GM19193 (cell line): ENCODE data around the gene SYN1.

Experiments used
- POLR2A ChIP-seq: IDR thresholded peaks from 4 replicates; pipeline ENCODE4 v1.6.1; 2011; ENCODE audit not compliant: insufficient read depth, insufficient read length; ENCODE audit errors: extremely low read depth

Gene SYN1

DNA sequence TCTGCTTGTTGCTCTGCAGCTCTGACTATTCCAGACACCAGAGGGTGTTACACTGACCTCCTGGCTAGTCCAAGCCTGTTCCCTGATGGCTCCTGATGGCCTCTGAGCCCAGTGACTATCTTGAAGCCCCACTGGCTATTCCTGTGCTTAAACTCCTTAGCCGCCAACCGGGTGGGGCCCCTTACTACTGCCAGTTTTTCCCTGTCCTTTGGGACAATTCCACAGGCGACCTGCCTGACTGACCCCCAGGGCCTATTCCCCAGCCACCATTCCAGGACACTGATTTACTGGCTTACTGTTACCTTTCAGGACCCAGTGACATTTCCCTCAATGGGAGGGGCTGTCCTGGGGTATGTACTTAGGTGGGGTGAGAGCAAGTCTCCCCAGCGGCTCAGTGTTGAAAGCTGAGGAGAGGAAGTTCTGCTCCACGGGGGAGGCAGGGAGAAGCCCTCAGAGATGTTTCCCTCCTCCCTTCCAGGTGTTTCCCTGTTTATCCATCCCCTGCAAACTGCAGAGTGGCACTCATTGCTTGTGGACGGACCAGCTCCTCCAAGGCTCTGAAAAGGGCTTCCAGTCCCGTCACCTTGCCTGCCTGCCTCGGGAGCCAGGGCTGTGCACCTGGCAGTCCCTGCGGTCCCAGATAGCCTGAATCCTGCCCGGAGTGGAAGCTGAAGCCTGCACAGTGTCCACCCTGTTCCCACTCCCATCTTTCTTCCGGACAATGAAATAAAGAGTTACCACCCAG is 33.4 kb downstream of the SYN1 start:
- TF ChIP-seq POLR2A, result no peak

DNA sequence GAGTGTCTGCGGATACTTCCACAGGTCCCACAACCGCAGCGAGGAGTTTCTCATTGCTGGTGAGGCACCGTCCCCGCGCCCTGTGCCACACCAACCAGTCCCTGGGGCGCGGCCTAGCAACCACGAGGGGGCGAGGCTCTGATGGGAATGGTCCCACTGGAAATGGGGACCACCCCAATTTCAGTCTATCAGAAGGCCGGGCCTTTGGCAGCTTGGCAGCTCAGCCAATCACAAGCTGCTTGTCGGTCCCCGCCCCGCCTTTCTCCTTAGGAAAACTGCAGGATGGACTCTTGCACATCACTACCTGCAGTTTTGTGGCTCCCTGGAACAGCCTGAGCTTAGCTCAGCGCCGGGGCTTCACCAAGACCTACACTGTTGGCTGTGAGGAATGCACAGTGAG is 34.4 kb downstream of the SYN1 start:
- TF ChIP-seq POLR2A, result no peak

DNA sequence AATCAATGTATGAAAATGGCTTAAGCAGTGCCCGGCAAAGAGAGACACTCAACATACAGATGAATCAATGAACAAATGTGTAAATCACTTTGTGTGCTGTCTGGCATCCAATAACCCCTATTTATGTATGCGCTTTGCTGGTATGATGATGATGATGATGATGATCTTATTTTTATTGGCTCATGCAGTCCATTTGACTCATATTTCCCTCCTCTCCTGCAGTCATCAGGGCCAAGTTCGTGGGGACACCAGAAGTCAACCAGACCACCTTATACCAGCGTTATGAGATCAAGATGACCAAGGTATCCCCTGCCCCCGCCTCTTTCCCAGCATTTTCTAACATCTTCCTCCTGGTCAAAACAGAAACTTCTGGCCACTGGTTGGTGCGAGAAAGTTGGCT is 34.9 kb downstream of the SYN1 start:
- TF ChIP-seq POLR2A, result no peak

DNA sequence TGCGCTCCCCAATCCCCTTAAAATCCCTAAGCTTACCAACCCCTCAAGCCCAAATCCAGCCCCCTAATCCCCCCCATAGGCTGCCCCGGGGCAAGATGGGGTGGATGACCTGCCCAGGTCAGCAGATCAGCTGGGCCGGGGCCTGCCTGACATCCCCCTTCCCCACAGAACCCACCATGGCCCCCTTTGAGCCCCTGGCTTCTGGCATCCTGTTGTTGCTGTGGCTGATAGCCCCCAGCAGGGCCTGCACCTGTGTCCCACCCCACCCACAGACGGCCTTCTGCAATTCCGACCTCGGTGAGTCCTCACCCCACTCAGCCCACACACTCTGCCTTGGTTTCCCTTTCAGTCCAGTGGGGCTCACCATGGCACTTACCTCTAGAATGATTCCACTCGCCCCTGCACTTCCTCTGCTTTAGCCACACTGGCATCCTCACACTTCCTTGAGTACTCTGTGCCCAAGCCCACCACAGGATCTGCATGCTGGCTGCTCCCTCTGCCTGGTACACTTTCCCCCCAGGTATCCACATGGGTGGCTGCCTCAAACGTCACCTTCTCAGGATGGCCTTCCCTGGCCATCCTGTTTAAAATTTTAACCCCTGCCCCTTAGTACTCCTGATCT is 36.3 kb downstream of the SYN1 start:
- no peak for TF ChIP-seq POLR2A

DNA sequence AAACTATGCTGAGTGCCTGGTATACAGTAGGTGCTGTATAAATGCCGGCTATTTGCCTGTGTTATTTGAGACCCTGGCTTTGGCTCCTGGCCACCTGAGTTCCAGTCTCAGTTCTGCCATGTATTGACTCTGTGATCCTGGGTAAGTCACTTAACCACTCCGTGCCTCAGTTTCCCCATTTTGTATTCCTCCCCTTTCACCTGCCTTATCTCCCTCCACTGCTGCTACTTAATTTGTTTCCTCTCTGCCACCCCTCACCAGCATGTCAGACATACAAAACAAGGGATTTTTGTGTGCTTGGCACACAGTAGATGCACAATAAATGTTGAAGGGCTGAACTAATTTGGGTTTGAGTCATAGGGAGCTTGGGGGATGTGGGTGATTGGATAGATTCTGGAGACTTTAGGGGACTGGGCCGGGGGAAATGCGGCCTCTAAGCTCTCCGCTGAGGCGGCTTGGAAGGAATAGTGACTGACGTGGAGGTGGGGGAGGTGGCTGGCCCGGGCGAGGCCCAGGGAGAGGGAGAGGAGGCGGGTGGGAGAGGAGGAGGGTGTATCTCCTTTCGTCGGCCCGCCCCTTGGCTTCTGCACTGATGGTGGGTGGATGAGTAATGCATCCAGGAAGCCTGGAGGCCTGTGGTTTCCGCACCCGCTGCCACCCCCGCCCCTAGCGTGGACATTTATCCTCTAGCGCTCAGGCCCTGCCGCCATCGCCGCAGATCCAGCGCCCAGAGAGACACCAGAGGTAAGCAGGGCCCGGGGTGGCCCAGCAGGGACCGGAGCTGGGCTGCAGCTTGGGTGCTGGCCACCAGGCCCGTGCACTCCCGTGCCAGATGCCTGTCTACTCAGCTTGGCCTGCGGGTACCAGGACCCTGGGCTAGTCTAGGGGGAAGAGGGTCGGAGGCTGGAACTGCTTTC is 37.7 kb downstream of the SYN1 start, which contains the start of gene TIMP1:
TSS of gene TIMP1 (plus strand) at position 706 of the 917 bp plus-strand sequence. CDS start 980 bp downstream, outside the sequence.
- TF ChIP-seq POLR2A, result peak; percentile 56

DNA sequence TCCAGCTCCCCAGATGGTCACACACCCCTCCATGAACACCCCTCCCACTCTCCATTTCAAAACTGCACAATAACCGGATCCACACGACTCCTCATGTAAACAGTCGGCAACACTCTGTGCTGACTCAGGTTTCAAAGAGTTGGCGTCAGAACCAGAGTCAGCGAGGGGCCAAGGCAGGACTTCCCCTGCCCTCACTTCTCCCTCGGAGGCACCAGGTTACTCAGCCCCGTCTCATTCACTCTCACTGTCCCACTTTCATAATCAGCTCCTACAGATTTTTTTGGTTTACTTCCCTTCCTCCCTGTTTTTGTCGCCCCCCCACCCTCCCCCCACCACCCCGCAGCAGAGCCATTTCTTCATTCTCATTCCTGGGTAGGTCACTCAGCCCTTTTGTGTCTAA is 40.1 kb downstream of the SYN1 start:
- no peak for TF ChIP-seq POLR2A

DNA sequence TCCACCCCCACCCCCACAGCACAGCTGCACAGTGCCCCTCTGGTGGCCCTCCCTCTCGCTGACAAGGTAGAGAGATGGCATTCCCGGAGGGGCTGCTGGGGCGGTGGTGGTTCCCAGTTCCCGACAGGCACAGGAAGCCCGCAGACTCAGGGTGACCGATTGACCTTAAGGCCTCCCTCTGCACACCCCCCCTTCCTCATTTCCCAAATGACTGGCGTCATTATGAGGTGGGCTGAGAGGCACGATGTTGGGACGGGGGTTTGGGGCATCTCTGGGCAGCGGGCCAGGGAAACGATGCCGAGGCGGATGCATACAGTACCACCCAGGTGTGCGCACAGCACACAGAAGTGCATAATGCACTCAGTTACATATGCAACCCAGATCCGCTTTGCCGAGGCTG is 41.0 kb downstream of the SYN1 start:
- TF ChIP-seq POLR2A, result no peak

DNA sequence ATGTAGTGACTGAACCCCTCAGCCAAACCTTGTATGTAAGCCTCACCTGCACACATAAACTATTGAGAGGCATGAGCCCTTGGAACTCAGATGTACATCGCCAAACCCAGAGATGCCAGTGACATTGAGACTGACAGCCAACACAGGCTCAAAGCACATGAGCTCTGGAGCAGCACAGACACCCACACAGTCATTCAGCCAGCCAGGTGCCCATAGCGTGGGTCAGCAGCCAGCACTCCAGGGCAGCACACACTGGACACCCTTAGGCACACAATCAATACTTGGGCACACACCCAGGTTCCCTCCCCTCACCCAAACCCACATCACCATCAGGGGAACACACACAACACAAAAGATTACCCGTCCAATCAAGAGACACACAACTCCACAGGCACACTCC is 41.8 kb downstream of the SYN1 start:
- TF ChIP-seq POLR2A, result no peak

DNA sequence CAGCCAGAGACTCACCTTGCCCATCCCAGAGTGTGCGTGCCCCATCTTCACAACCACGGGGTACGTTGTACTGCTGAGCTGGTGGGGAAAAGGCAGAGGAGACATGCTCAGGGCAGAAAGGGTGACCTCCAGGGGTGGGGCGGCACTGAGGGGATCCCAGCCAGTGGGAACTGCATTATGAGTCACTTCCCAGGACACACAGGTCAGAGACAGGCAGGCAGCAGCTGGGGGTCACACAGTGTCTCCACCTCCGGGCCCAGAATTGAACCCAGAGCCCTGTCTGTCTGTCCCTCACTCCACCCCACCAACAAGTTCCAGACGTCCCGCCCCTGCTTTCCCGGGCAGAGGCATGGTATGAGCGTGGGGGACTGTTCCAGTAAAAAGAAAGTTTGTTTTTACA is 42.2 kb downstream of the SYN1 start:
- TF ChIP-seq POLR2A, result no peak

DNA sequence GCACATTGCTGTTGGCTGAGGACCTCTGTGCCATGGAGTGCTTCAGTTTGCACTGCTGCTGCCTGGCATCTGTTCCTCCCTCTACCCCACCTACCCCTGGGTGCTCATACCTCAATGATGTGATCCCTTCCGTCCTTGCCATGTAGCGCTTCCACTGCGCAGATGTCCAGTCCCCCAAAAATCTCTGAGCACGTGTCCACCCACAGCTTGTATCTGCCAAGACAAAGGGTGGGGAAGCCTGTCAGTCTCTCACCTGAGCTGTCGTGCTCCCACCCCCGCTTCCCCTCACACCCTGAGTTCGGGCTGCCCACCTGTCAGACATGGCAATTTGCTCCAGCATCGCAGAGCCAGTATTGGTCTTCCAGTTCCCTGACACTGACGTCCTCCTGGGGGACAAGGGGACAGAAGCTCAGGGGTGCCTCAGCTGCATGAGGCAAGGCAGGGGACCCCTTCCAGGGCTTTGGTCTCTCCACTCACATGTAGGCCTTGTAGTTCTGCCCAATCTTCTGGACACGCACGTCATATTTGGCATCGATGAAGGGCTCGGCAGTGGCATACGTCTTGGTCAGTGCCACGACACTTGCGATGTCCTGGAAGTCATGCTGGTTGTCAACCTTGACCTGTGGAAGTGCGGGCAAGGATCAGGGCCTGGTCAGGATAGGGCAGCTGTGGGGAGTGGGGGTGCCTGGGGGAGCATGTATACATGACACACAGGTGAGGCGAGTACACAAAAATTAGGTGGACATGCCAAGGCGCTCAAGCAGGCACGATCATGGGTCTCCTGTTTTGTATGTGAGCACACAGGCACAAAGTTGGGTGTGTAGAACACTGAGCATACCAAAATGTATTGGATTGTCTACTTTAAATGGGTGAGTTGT is 43.4 kb downstream of the SYN1 start:
- no peak for TF ChIP-seq POLR2A

DNA sequence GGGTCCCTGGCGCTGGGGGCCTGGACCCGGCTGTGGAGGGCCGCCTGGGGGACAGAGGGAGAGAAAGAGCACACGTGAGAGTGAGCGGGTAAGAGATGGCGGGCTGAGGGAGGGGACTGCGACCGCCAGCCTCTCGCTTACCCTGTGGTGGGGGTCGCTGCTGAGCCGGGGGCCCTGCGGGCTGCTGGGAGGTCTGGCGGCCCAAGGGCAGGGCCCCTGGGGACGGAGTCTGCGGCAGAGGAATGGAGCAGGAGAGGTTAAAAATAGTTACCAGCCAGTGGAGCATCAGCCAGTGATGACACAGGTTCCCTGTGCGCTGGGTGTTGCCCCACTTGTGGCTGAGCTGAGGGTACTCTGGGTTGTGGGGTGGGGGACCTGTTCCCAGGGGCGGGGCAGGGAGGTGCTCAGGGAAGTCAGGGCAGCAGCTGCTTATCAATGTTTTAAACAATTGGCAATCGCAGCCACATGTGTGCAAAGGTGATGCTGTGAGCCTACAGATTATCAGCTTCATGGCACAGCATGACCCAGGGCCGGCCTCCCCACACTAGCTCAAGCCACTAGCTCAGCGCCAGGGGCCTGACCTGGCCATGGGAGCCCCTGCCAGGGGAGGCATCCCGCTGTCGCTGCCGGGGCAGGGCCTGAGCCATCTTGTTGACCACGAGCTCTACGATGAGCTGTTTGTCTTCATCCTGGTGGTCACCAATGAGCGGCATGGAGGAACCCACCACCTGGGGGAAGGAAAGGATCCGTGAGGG is 44.9 kb downstream of the SYN1 start:
- TF ChIP-seq POLR2A, result no peak

DNA sequence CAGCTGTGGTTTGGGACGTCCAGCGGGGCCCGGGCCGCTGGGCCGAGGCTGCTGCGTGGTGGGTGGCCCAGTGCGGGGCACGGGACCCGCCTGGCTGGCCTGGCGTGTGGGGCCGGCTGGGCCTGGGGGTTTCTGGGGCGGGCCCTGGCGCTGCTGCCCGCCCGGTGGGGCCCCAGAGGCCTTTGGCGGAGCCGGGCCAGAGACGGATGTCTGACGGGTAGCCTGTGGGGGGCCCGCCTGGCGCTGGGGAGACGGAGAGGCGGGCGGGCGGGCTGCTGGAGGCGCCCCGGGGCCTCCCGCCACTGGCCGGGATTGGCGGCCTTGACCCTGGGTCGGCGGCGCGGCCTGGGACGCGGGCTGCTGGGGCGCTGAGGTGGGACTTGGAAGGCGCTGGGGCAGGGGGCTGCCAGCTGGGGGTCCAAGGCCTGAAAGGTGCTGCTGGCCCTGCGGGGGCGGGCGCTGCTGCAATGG is 45.5 kb downstream of the SYN1 start:
- TF ChIP-seq POLR2A, result no peak

DNA sequence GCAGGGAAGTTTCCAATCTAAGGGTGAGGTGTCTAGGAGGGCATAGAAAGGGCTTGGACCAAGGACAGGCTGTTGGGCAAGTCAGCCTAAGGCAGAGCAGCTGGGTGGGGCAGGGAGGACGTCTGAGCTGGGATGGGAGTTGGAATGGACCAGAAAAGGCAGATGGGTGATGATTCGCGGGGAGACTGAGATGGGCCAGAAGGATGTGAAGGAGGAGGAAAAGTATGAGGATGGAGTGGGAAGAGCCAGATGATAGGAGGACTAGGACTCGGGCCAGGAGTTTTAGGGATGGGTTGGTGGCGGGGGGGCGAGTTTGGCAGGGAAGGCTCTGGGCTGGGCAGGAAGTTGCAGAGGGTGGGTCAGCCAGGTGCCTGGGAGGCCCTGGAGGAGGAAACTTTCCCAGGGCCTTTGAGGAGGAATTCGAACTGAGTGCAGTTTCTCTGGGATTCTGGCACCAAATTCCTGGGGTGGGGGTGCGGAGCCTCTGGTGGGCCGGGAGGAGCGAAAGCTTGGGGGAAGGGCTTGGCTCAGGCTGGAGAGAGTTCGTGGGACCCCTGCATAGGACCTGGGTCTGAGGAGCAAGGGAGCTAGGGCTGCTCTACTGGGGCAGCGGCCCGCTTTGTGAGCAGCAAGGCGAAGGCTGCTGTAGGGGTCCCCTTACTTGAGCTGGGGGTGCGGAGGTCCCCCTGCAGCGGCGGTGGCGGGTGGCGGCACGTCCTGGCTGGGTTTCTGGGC is 46.1 kb downstream of the SYN1 start:
- no peak for TF ChIP-seq POLR2A
